Measurements from ENCODE around the gene RNF130.
A peak's percentile ranks its signal among the peaks of the same experiment; 100 is the strongest.
"Not testable (repeated sequence)": the region's sequence is repeated elsewhere in the genome, so short reads cannot be mapped to it uniquely, and the experiment has no call there.

Gene RNF130

GRCh38 chr5:179990525-179990924, 81.0 kb downstream of the RNF130 start:
- H3K27ac ChIP-seq: not testable (repeated sequence)
- peak; percentile 28 for TF ChIP-seq CTCF (conservative IDR thresholded peaks at IDR 0.05)

GRCh38 chr5:179986328-179986727, 85.2 kb downstream of the RNF130 start:
- no peak overlapping the region for H3K27ac ChIP-seq
- peak; percentile 63 for TF ChIP-seq CTCF (conservative IDR thresholded peaks at IDR 0.05)

GRCh38 chr5:179981636-179982035, 89.9 kb downstream of the RNF130 start:
- no peak overlapping the region for H3K27ac ChIP-seq
- TF ChIP-seq CTCF (conservative IDR thresholded peaks at IDR 0.05): no peak

- no peak for TF ChIP-seq CTCF (conservative IDR thresholded peaks at IDR 0.05)
- H3K27ac ChIP-seq: no peak overlapping the region
These were observed 90.8 kb downstream of the RNF130 start for GRCh38 chr5:179980767-179981166.

- no peak overlapping the region for H3K27ac ChIP-seq
- no peak for TF ChIP-seq CTCF (conservative IDR thresholded peaks at IDR 0.05)
These were observed 92.8 kb downstream of the RNF130 start for GRCh38 chr5:179978792-179979191.

- no peak for TF ChIP-seq CTCF (conservative IDR thresholded peaks at IDR 0.05)
- H3K27ac ChIP-seq: no peak overlapping the region
These were observed 95.8 kb downstream of the RNF130 start for GRCh38 chr5:179975713-179976134.

GRCh38 chr5:179974946-179975712, 96.4 kb downstream of the RNF130 start:
- no peak overlapping the region for H3K27ac ChIP-seq
- TF ChIP-seq CTCF (conservative IDR thresholded peaks at IDR 0.05): peak; percentile 92
